Kidney glomerular epithelial cell (primary cell): ENCODE measurements around the gene PEBP1.

Experiments
- DNase-seq: peaks from one replicate; lab custom pipeline; 2025; lab: John Stamatoyannopoulos, UW

PEBP1 gene

DNA sequence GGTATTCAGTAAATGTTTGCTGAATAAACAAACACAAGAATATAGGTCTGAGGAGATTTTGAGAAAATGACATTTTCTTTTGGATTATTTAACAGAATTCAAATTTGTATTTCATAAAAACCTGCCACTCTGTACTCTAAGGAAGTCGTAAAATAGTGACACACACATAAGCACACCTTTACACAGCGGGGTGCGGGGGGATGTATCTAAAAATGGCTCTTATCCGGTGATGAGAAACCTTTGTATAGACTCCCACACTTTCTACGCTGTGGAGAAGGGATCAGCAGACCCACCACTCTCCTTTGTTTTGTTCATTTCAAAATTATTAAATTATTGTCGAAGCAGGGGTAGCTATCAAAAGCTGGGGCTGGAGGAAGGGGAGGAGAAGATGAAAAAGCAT lies 58.0 kb downstream of the PEBP1 start:
- no peak for DNase-seq
